IPS-15b (cell line): ENCODE results near the gene SPDEF.

Source experiments
- H3K27me3 ChIP-seq: one replicate; pipeline ENCODE4 v1.6.1; 2013; ENCODE audit warnings: low read length; ENCODE audit not compliant: control insufficient read depth, insufficient read depth
- H3K36me3 ChIP-seq: one replicate; pipeline ENCODE4 v1.6.1; 2013; ENCODE audit warnings: low read length; ENCODE audit not compliant: control insufficient read depth, insufficient read depth
- H3K4me1 ChIP-seq: one replicate; pipeline ENCODE4 v1.6.1; 2013; ENCODE audit warnings: mild to moderate bottlenecking, low read length; ENCODE audit not compliant: control insufficient read depth, insufficient read depth
- H3K4me3 ChIP-seq: one replicate; pipeline ENCODE4 v1.5.1; 2013; ENCODE audit warnings: low read depth, low read length
- H3K9ac ChIP-seq: one replicate; pipeline ENCODE4 v1.6.1; 2013; ENCODE audit warnings: low read depth, mild to moderate bottlenecking, low read length
- H3K9me3 ChIP-seq: one replicate; pipeline ENCODE4 v1.6.1; 2013; ENCODE audit warnings: mild to moderate bottlenecking, low read length; ENCODE audit not compliant: control insufficient read depth, insufficient read depth

SPDEF gene

GRCh38 chr6:34514112-34514511 lies 42.0 kb downstream of the SPDEF start:
- Histone ChIP-seq H3K36me3 (no peaks in the 10 kb centered on the region), H3K4me3 (peak overlapping the region; percentile 72), H3K4me1 (peaks cover 3% of the 10 kb centered on the region), H3K9me3 (no peaks in the 10 kb centered on the region), H3K9ac (no peak overlapping the region), H3K27me3 (no peaks in the 10 kb centered on the region)

DNA sequence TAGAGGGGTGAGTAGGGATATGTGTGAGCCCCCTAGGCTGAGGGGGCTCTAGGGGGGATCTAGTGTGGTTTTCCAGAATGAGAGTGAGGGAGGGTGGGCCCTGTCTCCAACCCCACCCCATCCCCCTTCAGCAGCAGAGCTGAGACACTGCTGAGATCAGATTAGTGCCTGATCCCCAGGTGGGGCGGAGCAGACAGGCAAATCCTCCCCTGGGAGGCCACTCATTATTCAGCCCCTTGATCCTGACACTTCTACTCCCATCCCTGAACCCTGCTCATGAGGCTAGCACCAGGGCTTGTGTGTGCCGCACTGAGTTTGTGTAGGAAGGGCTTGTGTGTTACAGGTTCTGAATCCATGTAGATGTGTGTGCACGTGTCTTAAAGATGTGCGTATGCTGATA lies 42.5 kb downstream of the SPDEF start:
- Histone ChIP-seq H3K36me3 (no peaks in the 10 kb centered on the region), H3K27me3 (no peaks in the 10 kb centered on the region), H3K9ac (no peak overlapping the region), H3K9me3 (no peaks in the 10 kb centered on the region), H3K4me3 (no peak overlapping the region), H3K4me1 (peaks cover 3% of the 10 kb centered on the region)

GRCh38 chr6:34512738-34513115 lies 43.4 kb downstream of the SPDEF start:
- H3K27me3 ChIP-seq = no peaks in the 10 kb centered on the region
- H3K36me3 ChIP-seq = no peaks in the 10 kb centered on the region
- H3K9me3 ChIP-seq = no peaks in the 10 kb centered on the region
- H3K9ac ChIP-seq = no peak overlapping the region
- peaks cover 3% of the 10 kb centered on the region for H3K4me1 ChIP-seq
- H3K4me3 ChIP-seq = no peak overlapping the region

DNA sequence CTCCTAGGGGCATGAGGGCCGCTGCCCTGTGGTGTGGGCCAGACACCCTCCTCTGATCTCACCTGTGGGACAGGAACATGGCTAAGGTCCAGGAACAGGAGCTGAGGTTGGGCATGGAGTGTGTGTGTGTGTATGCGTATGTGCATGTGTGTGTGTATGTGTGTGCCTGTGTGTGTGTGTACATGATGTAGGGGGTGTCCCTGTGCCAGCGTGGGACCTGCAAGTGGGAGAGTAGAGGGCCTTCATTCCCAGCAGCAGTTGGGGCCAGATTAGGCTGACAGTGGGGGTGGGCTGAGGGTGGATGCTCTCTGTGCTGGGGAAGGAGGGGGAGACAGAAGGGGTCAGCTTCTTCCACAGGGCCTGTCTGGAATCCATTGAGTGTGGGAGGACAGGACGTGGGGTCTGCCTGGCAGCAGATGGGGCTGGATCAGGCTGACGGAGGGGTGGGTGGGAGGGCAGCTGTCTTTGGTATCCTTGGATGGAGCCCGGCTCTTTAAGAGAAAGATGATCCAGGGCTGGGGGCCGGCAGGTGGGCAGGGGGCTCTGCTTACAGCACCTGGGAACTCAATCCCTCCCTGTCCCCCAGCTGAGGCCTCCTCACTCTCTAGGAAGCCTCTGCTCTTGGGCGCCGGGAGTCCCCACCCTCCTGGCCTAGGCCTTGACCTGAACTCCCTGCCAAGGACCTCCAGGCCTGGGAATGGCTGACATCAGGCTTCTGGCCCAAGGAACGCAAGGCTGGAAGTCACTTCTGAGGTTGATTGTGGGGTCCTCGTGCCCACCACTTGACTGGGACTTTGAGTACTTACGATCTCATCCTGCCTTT lies 44.0 kb downstream of the SPDEF start:
- Histone ChIP-seq H3K4me1 (peaks cover 4% of the 10 kb centered on the region), H3K4me3 (no peak overlapping the region), H3K36me3 (no peaks in the 10 kb centered on the region), H3K9me3 (no peaks in the 10 kb centered on the region), H3K27me3 (no peaks in the 10 kb centered on the region), H3K9ac (no peak overlapping the region)

DNA sequence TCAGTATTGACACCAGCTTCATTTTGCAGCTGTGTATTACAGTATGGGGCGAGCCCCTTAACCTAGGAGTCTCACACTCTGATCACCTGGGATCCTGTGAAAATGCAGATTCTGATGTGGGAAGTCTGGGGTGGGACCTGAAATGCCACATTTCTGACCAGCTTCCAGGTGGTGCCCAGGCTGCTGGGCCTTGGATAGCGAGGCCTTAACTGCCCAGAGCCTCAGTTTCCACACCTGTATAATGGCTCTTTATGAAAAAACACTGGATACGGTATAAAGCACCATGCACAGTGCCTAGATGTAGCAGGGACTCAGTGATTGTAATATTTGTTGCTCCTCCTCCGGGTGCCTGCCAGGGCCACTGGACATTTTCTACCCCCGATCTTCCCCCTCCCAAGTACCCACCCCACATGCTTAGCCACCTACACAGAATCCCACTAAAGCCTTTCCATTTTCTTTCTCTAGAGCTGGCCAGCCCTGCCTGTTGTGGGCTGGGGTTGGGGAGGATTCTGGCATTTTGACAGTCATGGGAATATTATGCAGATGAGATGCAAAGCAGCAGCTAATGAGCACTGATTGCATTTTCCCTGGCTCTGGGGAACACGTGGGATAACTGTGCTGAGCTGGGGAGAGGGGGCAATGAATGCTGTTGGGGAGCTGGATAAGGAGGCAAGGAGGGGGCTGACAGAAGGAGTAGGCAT lies 44.8 kb downstream of the SPDEF start:
- no peaks in the 10 kb centered on the region for H3K36me3 ChIP-seq
- H3K9ac ChIP-seq = no peak overlapping the region
- H3K4me1 ChIP-seq = peaks cover 7% of the 10 kb centered on the region
- H3K27me3 ChIP-seq = no peaks in the 10 kb centered on the region
- no peak overlapping the region for H3K4me3 ChIP-seq
- no peaks in the 10 kb centered on the region for H3K9me3 ChIP-seq

DNA sequence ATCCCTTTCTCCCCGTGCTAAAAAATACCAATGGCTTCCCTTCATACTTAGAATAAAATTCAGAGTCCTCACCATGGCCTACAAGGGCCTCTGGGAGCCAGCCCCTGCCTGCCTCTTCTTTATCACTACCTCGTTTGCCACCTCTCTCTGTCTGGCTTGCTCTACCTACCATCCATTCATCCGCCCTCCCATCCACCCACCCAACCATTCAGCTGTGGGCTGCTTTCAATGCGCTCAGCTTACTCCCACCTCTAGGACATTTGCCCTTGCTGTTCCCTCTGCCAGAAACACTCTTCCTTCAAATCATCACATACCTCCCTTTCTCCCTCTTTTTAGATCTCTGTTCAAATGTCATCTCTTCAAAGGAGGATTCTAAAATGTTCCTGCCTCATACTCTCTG lies 45.8 kb downstream of the SPDEF start:
- Histone ChIP-seq H3K27me3 (no peaks in the 10 kb centered on the region), H3K36me3 (no peaks in the 10 kb centered on the region), H3K9me3 (no peaks in the 10 kb centered on the region), H3K4me3 (no peak overlapping the region), H3K9ac (no peak overlapping the region), H3K4me1 (peaks cover 7% of the 10 kb centered on the region)

DNA sequence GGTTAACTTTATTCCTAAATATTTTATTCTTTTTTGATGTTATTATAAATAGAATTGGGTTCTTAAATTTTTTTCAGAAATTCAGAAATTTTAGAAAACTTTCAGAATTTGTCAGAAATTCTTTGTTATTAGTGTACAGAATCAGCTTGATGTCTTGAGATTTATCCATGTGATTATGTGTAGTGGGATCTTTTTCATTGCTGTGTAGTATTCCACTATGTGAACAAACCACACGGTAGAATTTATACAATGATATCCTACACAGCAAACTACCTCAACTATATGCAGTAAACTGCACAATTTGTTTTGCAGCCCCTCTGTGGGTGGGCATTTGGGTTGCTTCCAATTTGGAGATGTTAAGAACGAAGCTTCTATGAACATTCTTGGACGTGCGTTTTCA lies 46.3 kb downstream of the SPDEF start:
- H3K4me3 ChIP-seq = no peak overlapping the region
- H3K27me3 ChIP-seq = no peaks in the 10 kb centered on the region
- H3K9me3 ChIP-seq = no peaks in the 10 kb centered on the region
- H3K9ac ChIP-seq = no peak overlapping the region
- H3K36me3 ChIP-seq = no peaks in the 10 kb centered on the region
- peaks cover 5% of the 10 kb centered on the region for H3K4me1 ChIP-seq

- H3K36me3 ChIP-seq = no peaks in the 10 kb centered on the region
- H3K27me3 ChIP-seq = no peaks in the 10 kb centered on the region
- H3K4me1 ChIP-seq = peaks cover 5% of the 10 kb centered on the region
- no peak overlapping the region for H3K9ac ChIP-seq
- no peak overlapping the region for H3K4me3 ChIP-seq
- no peaks in the 10 kb centered on the region for H3K9me3 ChIP-seq
These were observed 47.7 kb downstream of the SPDEF start for GRCh38 chr6:34508425-34508824.

GRCh38 chr6:34506718-34507117 lies 49.4 kb downstream of the SPDEF start:
- H3K36me3 ChIP-seq = peaks cover 2% of the 10 kb centered on the region
- no peak overlapping the region for H3K4me3 ChIP-seq
- H3K9me3 ChIP-seq = no peaks in the 10 kb centered on the region
- peak overlapping the region; percentile 37 for H3K9ac ChIP-seq
- peaks cover 5% of the 10 kb centered on the region for H3K4me1 ChIP-seq
- H3K27me3 ChIP-seq = no peaks in the 10 kb centered on the region

- Histone ChIP-seq H3K36me3 (peaks cover 2% of the 10 kb centered on the region), H3K4me1 (no peaks in the 10 kb centered on the region), H3K9ac (no peak overlapping the region), H3K9me3 (no peaks in the 10 kb centered on the region), H3K4me3 (no peak overlapping the region), H3K27me3 (no peaks in the 10 kb centered on the region)
These were observed 58.7 kb downstream of the SPDEF start for GRCh38 chr6:34497411-34497810.

DNA sequence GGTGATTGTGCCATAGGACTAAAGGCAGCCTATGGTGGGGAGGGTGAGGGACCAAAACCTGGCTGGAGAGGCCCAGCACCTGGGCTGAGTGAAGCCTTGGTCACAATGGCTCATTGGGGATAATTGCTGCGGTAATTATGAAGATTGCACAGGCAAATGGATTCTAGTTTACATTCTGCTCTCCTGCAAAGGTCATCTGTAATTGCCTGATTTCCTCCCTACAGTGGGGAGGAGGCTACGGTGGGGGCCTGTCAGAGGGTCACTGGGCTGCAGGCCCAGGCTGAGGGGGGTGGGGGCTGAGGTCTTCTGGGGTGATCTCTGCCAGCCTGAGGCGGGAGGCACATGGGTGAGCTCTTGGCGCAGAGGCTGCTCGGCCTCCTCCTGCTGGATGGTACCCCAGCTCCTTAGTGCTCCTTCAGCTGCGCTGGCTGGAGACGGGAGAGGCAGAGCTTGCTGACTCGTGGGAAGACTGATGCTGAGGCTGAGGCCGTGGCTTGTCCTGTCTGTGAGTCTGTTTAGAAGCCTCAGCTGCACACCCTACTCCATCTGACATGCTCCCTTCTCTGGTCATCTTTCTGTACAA lies 59.9 kb downstream of the SPDEF start:
- Histone ChIP-seq H3K36me3 (no peaks in the 10 kb centered on the region), H3K9me3 (no peaks in the 10 kb centered on the region), H3K4me3 (no peak overlapping the region), H3K9ac (no peak overlapping the region), H3K27me3 (no peaks in the 10 kb centered on the region), H3K4me1 (no peaks in the 10 kb centered on the region)

- Histone ChIP-seq H3K9me3 (no peaks in the 10 kb centered on the region), H3K36me3 (no peaks in the 10 kb centered on the region), H3K4me3 (no peak overlapping the region), H3K27me3 (no peaks in the 10 kb centered on the region), H3K9ac (no peak overlapping the region), H3K4me1 (no peaks in the 10 kb centered on the region)
These were observed 61.2 kb downstream of the SPDEF start for GRCh38 chr6:34494973-34495372.
